GM23248 (cell line): ENCODE measurements around the gene PROC.

ENCODE experiments used
- EZH2 ChIP-seq: fragments of 200-600 bp; sonication (generic); IDR thresholded peaks from 2 replicates; pipeline ENCODE4 v1.6.1; 2018; ENCODE audit warnings: antibody characterized with exemption, mild to moderate bottlenecking; ENCODE audit not compliant: insufficient read depth, poor library complexity, severe bottlenecking
- EZH2phosphoT487 ChIP-seq: fragments of 200-600 bp; sonication (generic); IDR thresholded peaks from 2 replicates; pipeline ENCODE4 v1.6.1; 2018; ENCODE audit warnings: antibody characterized with exemption, moderate library complexity, mild to moderate bottlenecking, low read depth; ENCODE audit not compliant: insufficient read depth

DNA sequence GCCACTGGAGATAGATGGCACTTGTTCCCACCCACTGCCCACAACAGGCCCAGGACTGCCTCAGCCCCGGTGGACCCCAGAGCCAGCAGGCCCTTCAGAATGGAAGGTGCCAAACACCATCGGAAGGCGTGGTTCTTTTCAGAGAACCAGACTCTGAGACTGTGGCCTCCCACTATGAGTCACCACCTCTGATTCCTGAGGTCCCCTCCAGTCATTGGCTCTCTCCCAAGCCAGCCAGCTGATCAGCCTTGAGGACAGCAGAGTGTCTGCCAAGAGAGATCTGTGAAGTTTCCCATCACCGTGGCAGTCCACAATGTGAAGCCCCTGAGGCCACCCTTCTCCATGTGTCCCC is 20.0 kb upstream of the PROC start:
- TF ChIP-seq EZH2 (no peak), EZH2phosphoT487 (no peak)
